HepG2 (cell line): Measurements from ENCODE around the gene CBX2. TPM values are rescaled to one million over a fixed set of nuclear protein-coding genes. Genes with fewer than 3 reads are reported as not detected.
A peak's percentile ranks its signal among the peaks of the same experiment; 100 is the strongest.

Experiments
- ARNT ChIP-seq: fragments of 450-650 bp; IDR thresholded peaks from 2 replicates; pipeline ENCODE4 v1.6.1; 2017
- BRCA1 ChIP-seq: sonication (generic); formaldehyde crosslinking; IDR thresholded peaks from 2 replicates; pipeline ENCODE4 v1.4.0; 2020; ENCODE audit warnings: missing genetic modification reagents
- CEBPZ ChIP-seq: IDR thresholded peaks from 2 replicates; pipeline ENCODE4 v1.6.1; 2012; ENCODE audit warnings: low read length, improper control_type of control experiment
- FOXK2 ChIP-seq: fragments of 450-650 bp; IDR thresholded peaks from 2 replicates; pipeline ENCODE4 v1.6.1; 2016
- FOXO1 ChIP-seq: sonication (generic); formaldehyde crosslinking; IDR thresholded peaks from 2 replicates; pipeline ENCODE4 v1.4.0; 2020; ENCODE audit warnings: missing genetic modification reagents
- ISL2 ChIP-seq: sonication (generic); formaldehyde crosslinking; IDR thresholded peaks from 2 replicates; pipeline ENCODE4 v1.5.0; 2020; ENCODE audit warnings: missing genetic modification reagents
- ISX ChIP-seq: sonication (generic); formaldehyde crosslinking; conservative IDR thresholded peaks from 2 replicates; pipeline ENCODE4 v1.5.0; 2020; ENCODE audit warnings: missing genetic modification reagents
- NRL ChIP-seq: sonication (generic); formaldehyde crosslinking; IDR thresholded peaks from 2 replicates; pipeline ENCODE4 v1.5.0; 2020; ENCODE audit warnings: missing genetic modification reagents, mild to moderate bottlenecking, moderate library complexity, borderline replicate concordance
- PRPF4 ChIP-seq: fragments of 200-400 bp; formaldehyde crosslinking; IDR thresholded peaks from 2 replicates; pipeline ENCODE4 v1.6.1; 2016; ENCODE audit warnings: low read length, low read depth; ENCODE audit not compliant: poor library complexity, severe bottlenecking
- SMARCC2 ChIP-seq: fragments of 450-650 bp; IDR thresholded peaks from 2 replicates; pipeline ENCODE4 v1.6.1; 2017; ENCODE audit warnings: antibody characterized with exemption, mild to moderate bottlenecking
- SP140L ChIP-seq: sonication (generic); formaldehyde crosslinking; IDR thresholded peaks from 2 replicates; pipeline ENCODE4 v1.4.0; 2020; ENCODE audit warnings: missing genetic modification reagents, borderline replicate concordance
- TEF ChIP-seq: sonication (generic); formaldehyde crosslinking; IDR thresholded peaks from 2 replicates; pipeline ENCODE4 v1.5.0; 2020; ENCODE audit warnings: missing genetic modification reagents
- ZBTB10 ChIP-seq: sonication (generic); formaldehyde crosslinking; IDR thresholded peaks from 2 replicates; pipeline ENCODE4 v1.4.0; 2020; ENCODE audit warnings: missing genetic modification reagents, borderline replicate concordance
- ZBTB21 ChIP-seq: sonication (generic); formaldehyde crosslinking; IDR thresholded peaks from 2 replicates; pipeline ENCODE4 v1.4.0; 2020; ENCODE audit warnings: missing genetic modification reagents
- ZKSCAN1 ChIP-seq: fragments of 150-350 bp; IDR thresholded peaks from 2 replicates; pipeline ENCODE4 v1.6.1; 2014; ENCODE audit warnings: low read length
- ZNF737 ChIP-seq: sonication (generic); formaldehyde crosslinking; IDR thresholded peaks from 2 replicates; pipeline ENCODE4 v1.5.0; 2020; ENCODE audit warnings: missing genetic modification reagents, mild to moderate bottlenecking, borderline replicate concordance
- ZSCAN21 ChIP-seq: sonication (generic); formaldehyde crosslinking; IDR thresholded peaks from 2 replicates; pipeline ENCODE4 v1.8.0; 2022; ENCODE audit warnings: mild to moderate bottlenecking, missing genetic modification reagents, moderate library complexity, borderline replicate concordance
- polyA plus RNA-seq, 8 experiments: library from polyadenylated mRNA; depleted of rRNA in 3 of 8; stranded (reverse) in 7 of 8; unstranded in 1 of 8; fragments of >200 nt; fragmentation: Illumina TruSeq in 4 of 8; extraction: Trizol in 4 of 8; gene quantifications; 2 replicates each; pipeline versions ENCODE4 v1.2.1 to v1.2.3, GENCODE V29; 2011 to 2016; ENCODE audit warnings: low read depth in 4 of 8, missing spikeins in 1 of 8, mixed read lengths in 1 of 8; ENCODE audit not compliant: insufficient read depth in 1 of 8
- total RNA-seq, 5 experiments: library from RNA; depleted of rRNA; stranded (reverse); fragments of >200 nt; fragmentation: Illumina TruSeq; extraction: Trizol; gene quantifications; 2 replicates each; pipeline ENCODE4 v1.2.3, GENCODE V29; 2016; ENCODE audit warnings: low read depth in 1 of 5
- TF ChIP-seq, protein P1 (sequence below): sonication (generic); formaldehyde crosslinking; IDR thresholded peaks from 2 replicates; pipeline ENCODE4 v1.4.0; 2020; ENCODE audit warnings: missing genetic modification reagents

Gene CBX2
- total and polyA plus RNA-seq, 2 of the 13 experiments (the other 11 are each of a cell fraction or from before 2014, with no cell fraction given) = 14.5 to 31.1 TPM

DNA sequence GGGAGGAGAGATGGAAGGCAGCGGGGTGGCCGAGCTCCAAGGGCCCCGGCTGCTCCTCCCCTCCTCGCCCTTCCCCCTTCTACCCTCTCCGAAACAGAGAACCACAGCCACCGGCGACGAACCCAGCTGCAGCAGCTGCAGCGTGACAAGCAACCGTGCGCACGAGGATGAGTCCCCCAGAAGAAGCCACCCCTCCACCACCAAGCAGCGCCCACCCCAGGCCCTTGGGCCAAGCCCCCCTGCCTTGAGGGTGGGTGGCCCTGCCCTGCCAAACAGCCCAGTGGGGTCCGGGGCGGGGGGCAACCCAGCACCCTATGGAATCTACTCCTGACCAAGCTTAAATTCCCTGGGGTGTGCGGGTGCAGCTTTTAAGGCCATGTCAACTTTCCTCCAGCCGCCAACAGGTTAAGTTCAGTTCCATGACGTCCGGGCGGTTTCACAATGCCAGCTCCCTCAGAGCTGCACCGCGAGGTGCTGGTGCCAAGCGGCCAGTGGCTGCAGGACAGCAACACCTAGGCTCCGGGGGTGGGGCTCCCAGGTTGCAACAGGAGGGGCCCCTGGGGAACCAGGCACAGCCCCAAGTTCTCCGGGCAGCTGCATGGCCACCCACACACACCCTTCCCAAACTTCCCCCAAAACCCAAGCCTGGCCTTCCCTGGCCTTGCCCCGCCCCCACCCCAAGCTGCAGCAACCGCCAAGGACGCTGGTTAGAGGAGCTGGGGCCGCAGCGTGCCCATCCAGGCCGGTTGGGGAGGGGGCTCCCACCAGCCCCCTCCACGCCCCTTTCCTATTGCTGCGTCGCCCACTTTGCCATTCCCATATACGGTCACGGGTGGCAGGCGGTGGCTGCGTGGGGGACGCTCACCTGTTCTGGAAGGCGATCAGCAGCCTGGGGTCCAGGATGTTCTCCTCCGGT lies 59.3 kb downstream of the CBX2 start (continued):
- TF ChIP-seq, protein P1, sequence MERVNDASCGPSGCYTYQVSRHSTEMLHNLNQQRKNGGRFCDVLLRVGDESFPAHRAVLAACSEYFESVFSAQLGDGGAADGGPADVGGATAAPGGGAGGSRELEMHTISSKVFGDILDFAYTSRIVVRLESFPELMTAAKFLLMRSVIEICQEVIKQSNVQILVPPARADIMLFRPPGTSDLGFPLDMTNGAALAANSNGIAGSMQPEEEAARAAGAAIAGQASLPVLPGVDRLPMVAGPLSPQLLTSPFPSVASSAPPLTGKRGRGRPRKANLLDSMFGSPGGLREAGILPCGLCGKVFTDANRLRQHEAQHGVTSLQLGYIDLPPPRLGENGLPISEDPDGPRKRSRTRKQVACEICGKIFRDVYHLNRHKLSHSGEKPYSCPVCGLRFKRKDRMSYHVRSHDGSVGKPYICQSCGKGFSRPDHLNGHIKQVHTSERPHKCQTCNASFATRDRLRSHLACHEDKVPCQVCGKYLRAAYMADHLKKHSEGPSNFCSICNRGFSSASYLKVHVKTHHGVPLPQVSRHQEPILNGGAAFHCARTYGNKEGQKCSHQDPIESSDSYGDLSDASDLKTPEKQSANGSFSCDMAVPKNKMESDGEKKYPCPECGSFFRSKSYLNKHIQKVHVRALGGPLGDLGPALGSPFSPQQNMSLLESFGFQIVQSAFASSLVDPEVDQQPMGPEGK = peak; percentile 89; the same call in 1 of the 2 replicates
- TF ChIP-seq SP140L (CRISPR knock-in tag) (no peak), TEF (CRISPR knock-in tag) (0 out of 2 replicates have a peak, but pooled peaks have one; percentile 9), ZBTB21 (peak; percentile 65; the same call in 1 of the 2 replicates), ZKSCAN1 (no peak), ZSCAN21 (CRISPR knock-in tag) (no peak), FOXO1 (CRISPR knock-in tag) (no peak), NRL (CRISPR knock-in tag) (peak; percentile 52), ISX (CRISPR knock-in tag) (0 out of 2 replicates have a peak, but pooled peaks have one; percentile 2), CEBPZ (no peak), SMARCC2 (no peak), PRPF4 (peak; percentile 28), ZBTB10 (peak; percentile 82; the same call in 1 of the 2 replicates), ISL2 (peak; percentile 40), BRCA1 (CRISPR knock-in tag) (no peak), FOXK2 (peak; percentile 30; the same call in 1 of the 2 replicates), ZNF737 (no peak), ARNT (no peak)
